CD14-positive monocyte (primary cell): ENCODE data around the gene CEP83. TPM values are rescaled to one million over a fixed set of nuclear protein-coding genes. Genes with fewer than 3 reads are reported as not detected.
"Not testable (repeated sequence)": the region's sequence is repeated elsewhere in the genome, so short reads cannot be mapped to it uniquely, and the experiment has no call there.

ENCODE experiments used
- DNase-seq, 3 donors: peaks; one replicate each; pipeline ENCODE4 v3.0.0-alpha.2; 2011 to 2022
- H2AFZ ChIP-seq: 2 replicates; pipeline ENCODE4 v1.6.0; 2012; ENCODE audit warnings: mild to moderate bottlenecking, low read depth, low read length, inconsistent platforms; ENCODE audit not compliant: insufficient read depth, poor library complexity, severe bottlenecking
- H3K27ac ChIP-seq, 2 donors: 1 replicate in 1 of 2; 2 replicates in 1 of 2; pipeline ENCODE4 v1.5.1; 2012 to 2013; ENCODE audit warnings: low read length in 2 of 2, control low read depth in 1 of 2, inconsistent platforms in 1 of 2, low read depth in 1 of 2, mild to moderate bottlenecking in 1 of 2
- H3K27me3 ChIP-seq, 2 donors: one replicate each; pipeline versions ENCODE4 v1.6.0 to v1.6.1; 2011 to 2013; ENCODE audit warnings: low read length in 2 of 2; ENCODE audit not compliant: control insufficient read depth in 2 of 2, insufficient read depth in 2 of 2
- H3K36me3 ChIP-seq, 2 donors: replicated peaks in 1 of 2; 1 replicate in 1 of 2; 2 replicates in 1 of 2; pipeline versions ENCODE4 v1.5.1 to v1.6.1; 2012 to 2013; ENCODE audit warnings: low read length in 2 of 2, control low read depth in 1 of 2, inconsistent platforms in 1 of 2, mild to moderate bottlenecking in 1 of 2; ENCODE audit not compliant: insufficient read depth in 2 of 2, control insufficient read depth in 1 of 2
- H3K4me1 ChIP-seq, 2 donors: 1 replicate in 1 of 2; 2 replicates in 1 of 2; pipeline versions ENCODE4 v1.5.1 to v1.6.1; 2012 to 2013; ENCODE audit warnings: low read length in 2 of 2, control low read depth in 1 of 2, inconsistent platforms in 1 of 2, mild to moderate bottlenecking in 1 of 2, moderate library complexity in 1 of 2; ENCODE audit not compliant: insufficient read depth in 2 of 2, control insufficient read depth in 1 of 2
- H3K4me2 ChIP-seq: replicated peaks from 2 replicates; pipeline ENCODE3; 2012; ENCODE audit warnings: low read length, moderate library complexity, mild to moderate bottlenecking; ENCODE audit not compliant: poor library complexity, severe bottlenecking; ENCODE audit errors: extremely low read depth
- H3K4me3 ChIP-seq, 3 experiments: fragments of 200-600 bp in 1 of 3; sonication (generic) in 1 of 3; replicated peaks in 1 of 3; 1 replicate in 2 of 3; 2 replicates in 1 of 3; pipeline ENCODE4 v1.5.1; 2011 to 2013; ENCODE audit warnings: low read length in 3 of 3, mild to moderate bottlenecking in 3 of 3, control low read depth in 2 of 3, low read depth in 2 of 3, inconsistent platforms in 1 of 3, moderate library complexity in 1 of 3
- H3K79me2 ChIP-seq: 2 replicates; pipeline ENCODE4 v1.6.0; 2012; ENCODE audit warnings: mild to moderate bottlenecking, control low read depth, inconsistent platforms, low read length, moderate library complexity; ENCODE audit not compliant: insufficient read depth
- H3K9ac ChIP-seq: 2 replicates; pipeline ENCODE4 v1.6.0; 2017; ENCODE audit warnings: low read length, mild to moderate bottlenecking; ENCODE audit not compliant: insufficient read depth, poor library complexity, severe bottlenecking
- H3K9me3 ChIP-seq, 2 donors: replicated peaks in 1 of 2; 1 replicate in 1 of 2; 2 replicates in 1 of 2; pipeline versions ENCODE4 v1.5.1 to v1.6.1; 2012 to 2013; ENCODE audit warnings: low read length in 2 of 2, control low read depth in 1 of 2; ENCODE audit not compliant: control insufficient read depth in 1 of 2, insufficient read depth in 1 of 2
- H4K20me1 ChIP-seq: 2 replicates; pipeline ENCODE4 v1.6.0; 2012; ENCODE audit warnings: mild to moderate bottlenecking, low read length, control low read depth, moderate library complexity; ENCODE audit not compliant: insufficient read depth
- H3K27ac Mint-ChIP-seq, 7 donors: one replicate each; pipeline ENCODE4 v1.8.0; 2020; ENCODE audit warnings: mild to moderate bottlenecking in 7 of 7, mixed read lengths in 7 of 7, moderate library complexity in 6 of 7, inconsistent platforms in 2 of 7
- H3K27me3 Mint-ChIP-seq, 3 donors: one replicate each; pipeline ENCODE4 v1.8.0; 2021 to 2022; ENCODE audit warnings: low read depth in 3 of 3, mild to moderate bottlenecking in 3 of 3, mixed read lengths in 3 of 3, moderate library complexity in 3 of 3, inconsistent platforms in 1 of 3
- H3K36me3 Mint-ChIP-seq, 2 donors: one replicate each; pipeline ENCODE4 v1.8.0; 2020; ENCODE audit warnings: mixed read lengths in 2 of 2, inconsistent platforms in 1 of 2, mild to moderate bottlenecking in 1 of 2
- H3K4me1 Mint-ChIP-seq: one replicate; pipeline ENCODE4 v1.8.0; 2020; ENCODE audit warnings: mild to moderate bottlenecking, mixed read lengths
- H3K4me3 Mint-ChIP-seq, 2 donors: one replicate each; pipeline ENCODE4 v1.8.0; 2020; ENCODE audit warnings: mild to moderate bottlenecking in 2 of 2, mixed read lengths in 2 of 2, moderate library complexity in 1 of 2
- H3K9me3 Mint-ChIP-seq, 7 donors: one replicate each; pipeline ENCODE4 v1.8.0; 2020 to 2022; ENCODE audit warnings: mixed read lengths in 7 of 7, mild to moderate bottlenecking in 6 of 7, moderate library complexity in 6 of 7, inconsistent platforms in 2 of 7
- CTCF ChIP-seq: fragments of 200-600 bp; IDR thresholded peaks from one replicate; pipeline ENCODE4 v1.8.0; 2022; ENCODE audit warnings: antibody characterized with exemption, mild to moderate bottlenecking
- WGBS: methylation state at CpG from one replicate; pipeline ENCODE4 v1.1.5; 2013; ENCODE audit warnings: missing lambda C conversion rate; ENCODE audit not compliant: insufficient coverage; 5-methylcytosine and 5-hydroxymethylcytosine counted together
- intact Hi-C, 2 donors: fragments of 100-400 bp; cut with micrococcal nuclease; formaldehyde crosslinking; loops; one replicate each; pipeline versions ENCODE4 v1.15.0 to v1.15.1; 2023
- polyA plus RNA-seq, 3 donors: library from polyadenylated mRNA; depleted of rRNA in 1 of 3; unstranded in 2 of 3; stranded (reverse) in 1 of 3; fragments of 300-500 nt in 2 of 3; fragments of >200 nt in 1 of 3; fragmentation: Illumina TruSeq in 2 of 3; gene quantifications; 1 replicate in 2 of 3; 2 replicates in 1 of 3; pipeline ENCODE4 v1.2.3, GENCODE V29; 2012 to 2021

CEP83 gene
- polyA plus RNA-seq, 3 donors, result 0.73 to 3.1 (median 1.0) TPM

GRCh38 chr12:94397401-94397800, 62.3 kb downstream of the CEP83 start:
- peaks cover 7 to 36% of the 10 kb centered on the region in 2 donors for H3K36me3 ChIP-seq
- no peak overlapping the region for H2AFZ ChIP-seq
- DNase-seq, result no peak
- H3K4me3 Mint-ChIP-seq, result no peak overlapping the region
- H3K4me2 ChIP-seq, result no peak overlapping the region
- peaks cover 19 to 24% of the 10 kb centered on the region in 2 donors for H3K9me3 ChIP-seq
- H4K20me1 ChIP-seq, result no peaks in the 10 kb centered on the region
- H3K4me3 ChIP-seq, result no peak overlapping the region
- peaks cover 30 to 38% of the 10 kb centered on the region in 2 donors for H3K36me3 Mint-ChIP-seq
- no peaks in the 10 kb centered on the region for H3K27me3 ChIP-seq
- no CpG with 5 or more reads among the region's 4 CpGs for WGBS
- H3K27ac ChIP-seq, result no peak overlapping the region
- H3K79me2 ChIP-seq, result no peaks in the 10 kb centered on the region
- no peaks in the 10 kb centered on the region for H3K27me3 Mint-ChIP-seq
- H3K4me1 Mint-ChIP-seq, result no peaks in the 10 kb centered on the region
- no peaks in the 10 kb centered on the region for H3K4me1 ChIP-seq
- no peak overlapping the region for H3K9ac ChIP-seq
- peaks cover 21 to 42% (median 29%) of the 10 kb centered on the region in 7 donors for H3K9me3 Mint-ChIP-seq
- intact Hi-C loops, result no loop called here
- TF ChIP-seq CTCF, result no peak
- no peak overlapping the region for H3K27ac Mint-ChIP-seq

GRCh38 chr12:94396014-94396413, 63.7 kb downstream of the CEP83 start:
- H3K27me3 Mint-ChIP-seq, H3K4me3 ChIP-seq, H4K20me1 ChIP-seq, intact Hi-C loops, H3K27ac ChIP-seq, H3K4me2 ChIP-seq, H2AFZ ChIP-seq, H3K9ac ChIP-seq, H3K4me3 Mint-ChIP-seq, H3K27me3 ChIP-seq, H3K79me2 ChIP-seq, DNase-seq, H3K4me1 Mint-ChIP-seq, H3K4me1 ChIP-seq, H3K27ac Mint-ChIP-seq: not testable (repeated sequence)
- 100% methylated on average over 3 of the region's 4 CpGs for WGBS
- Histone ChIP-seq H3K9me3 (peaks cover 19 to 24% of the 10 kb centered on the region in 2 donors), H3K36me3 (peaks cover 2 to 24% of the 10 kb centered on the region in 2 donors)
- Mint-ChIP-seq H3K36me3 (peaks cover 31 to 35% of the 10 kb centered on the region in 2 donors), H3K9me3 (peaks cover 22 to 44% (median 34%) of the 10 kb centered on the region in 7 donors)
